PFSK-1 (cell line): ENCODE measurements around the gene CCNB1.

ENCODE experiments used
- FOXP2 ChIP-seq: optimal IDR thresholded peaks from 2 replicates; pipeline ENCODE3; 2011; ENCODE audit warnings: borderline replicate concordance, control low read depth, inconsistent platforms; ENCODE audit not compliant: insufficient read depth; ENCODE audit errors: extremely low read length, extremely low read depth
- POLR2AphosphoS5 ChIP-seq: IDR thresholded peaks from 2 replicates; pipeline ENCODE4 v1.6.1; 2012; ENCODE audit warnings: low read depth, mild to moderate bottlenecking, control low read depth, low read length, moderate library complexity
- REST ChIP-seq, 2 experiments: IDR thresholded peaks; 2 replicates each; pipeline versions ENCODE4 v1.6.1 to v1.8.0; 2011 to 2012; ENCODE audit warnings: low read depth in 2 of 2, low read length in 2 of 2, control low read depth in 1 of 2, inconsistent platforms in 1 of 2, mild to moderate bottlenecking in 1 of 2, moderate library complexity in 1 of 2; ENCODE audit not compliant: insufficient read depth in 1 of 2
- SIN3A ChIP-seq: IDR thresholded peaks from 2 replicates; pipeline ENCODE4 v1.6.1; 2012; ENCODE audit warnings: mild to moderate bottlenecking, low read length, moderate library complexity, borderline replicate concordance; ENCODE audit not compliant: insufficient read depth
- TAF1 ChIP-seq: IDR thresholded peaks from 2 replicates; pipeline ENCODE4 v1.6.1; 2012; ENCODE audit warnings: low read length, control low read depth, borderline replicate concordance; ENCODE audit not compliant: insufficient read depth

The CCNB1 gene

GRCh38 chr5:69136293-69136692 lies 30.7 kb upstream of the CCNB1 start:
- TF ChIP-seq REST (IDR thresholded peaks at IDR 0.05; ENCODE audit: insufficient read depth in 1 of 2, low read depth in 2 of 2, low read length in 2 of 2) (no peak), POLR2AphosphoS5 (no peak), TAF1 (no peak), SIN3A (no peak), FOXP2 (no peak)

- TF ChIP-seq SIN3A = no peak
- no peak for TF ChIP-seq REST (IDR thresholded peaks at IDR 0.05; ENCODE audit: insufficient read depth in 1 of 2, low read depth in 2 of 2, low read length in 2 of 2)
- TF ChIP-seq TAF1 = no peak
- no peak for TF ChIP-seq FOXP2
- TF ChIP-seq POLR2AphosphoS5 = no peak
Measured at GRCh38 chr5:69137807-69138206, 29.1 kb upstream of the CCNB1 start.

- TF ChIP-seq TAF1 (no peak), REST (IDR thresholded peaks at IDR 0.05; ENCODE audit: insufficient read depth in 1 of 2, low read depth in 2 of 2, low read length in 2 of 2) (no peak), FOXP2 (no peak), SIN3A (no peak)
Measured at GRCh38 chr5:69138766-69139165, 28.2 kb upstream of the CCNB1 start.

GRCh38 chr5:69140827-69141226 lies 26.1 kb upstream of the CCNB1 start:
- no peak for TF ChIP-seq TAF1
- TF ChIP-seq POLR2AphosphoS5 = no peak
- TF ChIP-seq FOXP2 = no peak
- TF ChIP-seq REST (IDR thresholded peaks at IDR 0.05; ENCODE audit: insufficient read depth in 1 of 2, low read depth in 2 of 2, low read length in 2 of 2) = no peak
- TF ChIP-seq SIN3A = no peak

GRCh38 chr5:69148981-69149675 lies 17.8 kb upstream of the CCNB1 start:
- TF ChIP-seq FOXP2 (no peak), REST (IDR thresholded peaks at IDR 0.05; ENCODE audit: insufficient read depth in 1 of 2, low read depth in 2 of 2, low read length in 2 of 2) (no peak), TAF1 (no peak), SIN3A (no peak), POLR2AphosphoS5 (no peak)
